ENCODE results near the gene PUM2.

Gene PUM2

GRCh38 chr2:20359096-20359495 lies 8.5 kb upstream of the PUM2 start:
- H3K79me2 ChIP-seq (ENCODE audit: insufficient read depth, low read length): no peaks in the 10 kb centered on the region
- no peak overlapping the region for H3K27ac ChIP-seq (ENCODE audit: low read depth, low read length)
- H3K9ac ChIP-seq (ENCODE audit: low read length): no peak overlapping the region
- no peak overlapping the region for H3K4me3 ChIP-seq (ENCODE audit: insufficient read depth, low read length, poor library complexity, severe bottlenecking)
- no peaks in the 10 kb centered on the region for H3K27me3 ChIP-seq (ENCODE audit: low read length)
- TF ChIP-seq EZH2phosphoT487 (conservative IDR thresholded peaks at IDR 0.05; ENCODE audit: low read length): no peak
- TF ChIP-seq, protein P1, sequence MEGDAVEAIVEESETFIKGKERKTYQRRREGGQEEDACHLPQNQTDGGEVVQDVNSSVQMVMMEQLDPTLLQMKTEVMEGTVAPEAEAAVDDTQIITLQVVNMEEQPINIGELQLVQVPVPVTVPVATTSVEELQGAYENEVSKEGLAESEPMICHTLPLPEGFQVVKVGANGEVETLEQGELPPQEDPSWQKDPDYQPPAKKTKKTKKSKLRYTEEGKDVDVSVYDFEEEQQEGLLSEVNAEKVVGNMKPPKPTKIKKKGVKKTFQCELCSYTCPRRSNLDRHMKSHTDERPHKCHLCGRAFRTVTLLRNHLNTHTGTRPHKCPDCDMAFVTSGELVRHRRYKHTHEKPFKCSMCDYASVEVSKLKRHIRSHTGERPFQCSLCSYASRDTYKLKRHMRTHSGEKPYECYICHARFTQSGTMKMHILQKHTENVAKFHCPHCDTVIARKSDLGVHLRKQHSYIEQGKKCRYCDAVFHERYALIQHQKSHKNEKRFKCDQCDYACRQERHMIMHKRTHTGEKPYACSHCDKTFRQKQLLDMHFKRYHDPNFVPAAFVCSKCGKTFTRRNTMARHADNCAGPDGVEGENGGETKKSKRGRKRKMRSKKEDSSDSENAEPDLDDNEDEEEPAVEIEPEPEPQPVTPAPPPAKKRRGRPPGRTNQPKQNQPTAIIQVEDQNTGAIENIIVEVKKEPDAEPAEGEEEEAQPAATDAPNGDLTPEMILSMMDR (IDR thresholded peaks at IDR 0.05; ENCODE audit: insufficient read depth, low read length, poor library complexity, severe bottlenecking): no peak
- H3F3A ChIP-seq (ENCODE audit: insufficient read depth): no peaks in the 10 kb centered on the region
- no peaks in the 10 kb centered on the region for H3K9me2 ChIP-seq (replicated peaks; ENCODE audit: insufficient read depth, low read length)
- H3K4me2 ChIP-seq (ENCODE audit: low read depth, low read length, poor library complexity, severe bottlenecking): no peak overlapping the region
- no peak overlapping the region for H2AFZ ChIP-seq (ENCODE audit: low read depth, low read length, severe bottlenecking)
- no peaks in the 10 kb centered on the region for H3K36me3 ChIP-seq (ENCODE audit: low read length)
- H4K20me1 ChIP-seq (ENCODE audit: low read depth, low read length): no peaks in the 10 kb centered on the region
- H3K9me3 ChIP-seq (ENCODE audit: insufficient read depth, low read length): no peaks in the 10 kb centered on the region

- Histone ChIP-seq H3K36me3 (ENCODE audit: low read length) (no peaks in the 10 kb centered on the region), H3K9me2 (replicated peaks; ENCODE audit: insufficient read depth, low read length) (no peaks in the 10 kb centered on the region), H3K79me2 (ENCODE audit: insufficient read depth, low read length) (no peaks in the 10 kb centered on the region), H4K20me1 (ENCODE audit: low read depth, low read length) (no peaks in the 10 kb centered on the region), H3K9me3 (ENCODE audit: insufficient read depth, low read length) (no peaks in the 10 kb centered on the region), H3K27me3 (ENCODE audit: low read length) (no peaks in the 10 kb centered on the region), H3F3A (ENCODE audit: insufficient read depth) (no peaks in the 10 kb centered on the region), H3K4me3 (ENCODE audit: insufficient read depth, low read length, poor library complexity, severe bottlenecking) (no peak overlapping the region), H3K27ac (ENCODE audit: low read depth, low read length) (no peak overlapping the region), H3K9ac (ENCODE audit: low read length) (no peak overlapping the region), H2AFZ (ENCODE audit: low read depth, low read length, severe bottlenecking) (no peak overlapping the region), H3K4me2 (ENCODE audit: low read depth, low read length, poor library complexity, severe bottlenecking) (no peak overlapping the region)
- TF ChIP-seq, protein P1 (IDR thresholded peaks at IDR 0.05; ENCODE audit: insufficient read depth, low read length, poor library complexity, severe bottlenecking): no peak
- no peak for TF ChIP-seq EZH2phosphoT487 (conservative IDR thresholded peaks at IDR 0.05; ENCODE audit: low read length)
These were observed 7.2 kb upstream of the PUM2 start for GRCh38 chr2:20357638-20358389.

- no peak overlapping the region for H3K4me2 ChIP-seq (ENCODE audit: low read depth, low read length, poor library complexity, severe bottlenecking)
- no peak overlapping the region for H3K4me3 ChIP-seq (ENCODE audit: insufficient read depth, low read length, poor library complexity, severe bottlenecking)
- no peak overlapping the region for H3K9ac ChIP-seq (ENCODE audit: low read length)
- peaks cover 7% of the 10 kb centered on the region; the same call in 1 of the 2 replicates for H3F3A ChIP-seq (ENCODE audit: insufficient read depth)
- no peaks in the 10 kb centered on the region for H3K27me3 ChIP-seq (ENCODE audit: low read length)
- H3K9me2 ChIP-seq (replicated peaks; ENCODE audit: insufficient read depth, low read length): no peaks in the 10 kb centered on the region
- H3K79me2 ChIP-seq (ENCODE audit: insufficient read depth, low read length): no peaks in the 10 kb centered on the region
- no peaks in the 10 kb centered on the region for H4K20me1 ChIP-seq (ENCODE audit: low read depth, low read length)
- H3K27ac ChIP-seq (ENCODE audit: low read depth, low read length): no peak overlapping the region
- no peaks in the 10 kb centered on the region for H3K9me3 ChIP-seq (ENCODE audit: insufficient read depth, low read length)
- no peak overlapping the region for H2AFZ ChIP-seq (ENCODE audit: low read depth, low read length, severe bottlenecking)
- no peaks in the 10 kb centered on the region for H3K36me3 ChIP-seq (ENCODE audit: low read length)
- TF ChIP-seq, protein P1 (IDR thresholded peaks at IDR 0.05; ENCODE audit: insufficient read depth, low read length, poor library complexity, severe bottlenecking): no peak
- TF ChIP-seq EZH2phosphoT487 (conservative IDR thresholded peaks at IDR 0.05; ENCODE audit: low read length): no peak
These were observed 5.4 kb upstream of the PUM2 start for GRCh38 chr2:20356042-20356441.
